ENCODE measurements around the gene ZCCHC4. TPM values are rescaled to one million over a fixed set of nuclear protein-coding genes. Genes with fewer than 3 reads are reported as not detected.
A peak's percentile ranks its signal among the peaks of the same experiment; 100 is the strongest.

ZCCHC4 gene
- total and polyA plus RNA-seq, 2 of the 8 experiments (the other 6 are each of a cell fraction or from before 2014, with no cell fraction given): 9.8 to 12.5 TPM

GRCh38 chr4:25367004-25367621 is 54.5 kb downstream of the ZCCHC4 start:
- Histone ChIP-seq H4K20me1 (replicated peaks in 1 of 2; ENCODE audit: control insufficient read depth in 1 of 2, insufficient read depth in 2 of 2, low read length in 2 of 2) (no peaks in the 10 kb centered on the region), H2BK20ac (ENCODE audit: low read length) (no peak overlapping the region), H3K79me2 (ENCODE audit: control insufficient read depth in 1 of 2, insufficient read depth in 2 of 2, low read length in 2 of 2) (no peaks in the 10 kb centered on the region), H3K27me3 (replicated peaks in 1 of 4; ENCODE audit: control insufficient read depth in 3 of 4, extremely low read depth in 1 of 4, insufficient read depth in 3 of 4, low read length in 3 of 4) (no peaks in the 10 kb centered on the region), H4K5ac (ENCODE audit: insufficient read length, low read depth, low read length) (no peak overlapping the region), H3K4me3 (ENCODE audit: extremely low read depth in 1 of 4, insufficient read depth in 2 of 4, low read depth in 3 of 4, low read length in 4 of 4) (no peak overlapping the region), H2BK12ac (ENCODE audit: low read depth, low read length) (no peak overlapping the region), H3K23ac (ENCODE audit: insufficient read length) (no peak overlapping the region), H2AK5ac (ENCODE audit: low read depth, low read length) (no peak overlapping the region), H3K9me3 (ENCODE audit: insufficient read depth in 2 of 2, low read depth in 1 of 2, low read length in 1 of 2) (no peaks in the 10 kb centered on the region), H3K14ac (ENCODE audit: insufficient read length) (no peak overlapping the region), H4K91ac (replicated peaks; ENCODE audit: insufficient read length, low read length) (no peak overlapping the region), H2AFZ (ENCODE audit: low read length) (no peak overlapping the region), H3K23me2 (ENCODE audit: low read depth, low read length) (no peaks in the 10 kb centered on the region), H4K8ac (ENCODE audit: extremely low read depth, insufficient read depth, low read length) (no peak overlapping the region), H2BK5ac (ENCODE audit: low read depth, low read length) (no peak overlapping the region), H3K18ac (ENCODE audit: extremely low read depth, low read length) (no peak overlapping the region), H2BK15ac (ENCODE audit: low read length) (no peak overlapping the region), H3K36me3 (ENCODE audit: control insufficient read depth in 2 of 4, insufficient read depth in 4 of 4, low read length in 3 of 4) (peaks cover 0 to 5% (median 1%) of the 10 kb centered on the region in 4 experiments; a peak in 3 of 8 replicates), H3K56ac (replicated peaks; ENCODE audit: insufficient read length, low read depth, low read length) (no peak overlapping the region), H3K27ac (ENCODE audit: low read depth, low read length) (no peak overlapping the region), H3K79me1 (ENCODE audit: low read depth, low read length) (no peaks in the 10 kb centered on the region), H3K9ac (replicated peaks in 1 of 4; ENCODE audit: extremely low read depth in 1 of 4, low read depth in 3 of 4, low read length in 3 of 4) (no peak overlapping the region), H3K4me2 (ENCODE audit: insufficient read depth in 1 of 2, low read depth in 2 of 2, low read length in 2 of 2) (no peak overlapping the region), H2BK120ac (replicated peaks; ENCODE audit: low read depth, low read length) (no peak overlapping the region), H3K4me1 (replicated peaks in 1 of 4; ENCODE audit: control insufficient read depth in 3 of 4, insufficient read depth in 4 of 4, low read length in 3 of 4) (peaks cover 0 to 4% (median 1%) of the 10 kb centered on the region in 4 experiments; a peak in 2 of 7 replicates), H3K4ac (replicated peaks; ENCODE audit: insufficient read length, low read depth, low read length) (no peak overlapping the region)
- FAIRE-seq: no peak
- no peak for DNase-seq (ENCODE audit: low read depth in 1 of 2, low spot score in 2 of 2)
- 76% methylated on average over 2 of the region's 2 CpGs; no CpG with 5 or more reads in 1 of the 2 experiments for WGBS, 2 experiments (ENCODE audit: extremely low coverage in 1 of 2, insufficient coverage in 1 of 2, insufficient read length in 1 of 2, insufficient replicate concordance in 2 of 2, low coverage in 1 of 2, low lambda C conversion rate in 2 of 2, missing lambda C conversion rate in 1 of 2)
- TF ChIP-seq SAP30 (IDR thresholded peaks at IDR 0.05; ENCODE audit: insufficient read depth, insufficient replicate concordance, low read length): no peak
- TF ChIP-seq RAD21 (IDR thresholded peaks at IDR 0.05 in 1 of 2, conservative IDR thresholded peaks at IDR 0.05 in 1 of 2; ENCODE audit: low read depth in 2 of 2, low read length in 2 of 2): peak; percentile 55 to 72
- peak in 2 of 3 experiments; percentile 36 to 37; a peak in 2 of 4 replicates for TF ChIP-seq CTCF (IDR thresholded peaks at IDR 0.05; ENCODE audit: control extremely low read depth in 1 of 3, insufficient read depth in 1 of 3, low read depth in 1 of 3, low read length in 3 of 3)
- CTCF ChIA-PET (ENCODE audit: partially characterized antibody): interaction anchor here (0.6 to 5.3 kb wide), 31 partner anchors 10 to 452 kb away, joined by 3 to 47 read pairs (median 4); partner anchors contain the start of genes ANAPC4 and ZCCHC4
- POLR2A ChIA-PET (ENCODE audit: partially characterized antibody): interaction anchor here (0.6 to 1.2 kb wide), 2 partner anchors 9 to 55 kb away, joined by 3 read pairs; partner anchors contain the start of gene ZCCHC4
